Fibroblast of mammary gland (primary cell): Measurements from ENCODE around the gene ACKR2.

Experiments used
- DNase-seq: peaks from one replicate; pipeline ENCODE4 v3.0.0-alpha.2; 2010; ENCODE audit warnings: low read depth
- H3K4me3 ChIP-seq: 2 replicates; pipeline ENCODE4 v1.5.1; 2011; ENCODE audit warnings: low read depth, mild to moderate bottlenecking, low read length, moderate library complexity; ENCODE audit not compliant: control insufficient read depth
- TF ChIP-seq, protein P1 (sequence below): conservative IDR thresholded peaks from 2 replicates; pipeline ENCODE4 v1.5.1; 2011; ENCODE audit warnings: low read depth, low read length, inconsistent platforms; ENCODE audit not compliant: control insufficient read depth, insufficient read depth

The ACKR2 gene

DNA sequence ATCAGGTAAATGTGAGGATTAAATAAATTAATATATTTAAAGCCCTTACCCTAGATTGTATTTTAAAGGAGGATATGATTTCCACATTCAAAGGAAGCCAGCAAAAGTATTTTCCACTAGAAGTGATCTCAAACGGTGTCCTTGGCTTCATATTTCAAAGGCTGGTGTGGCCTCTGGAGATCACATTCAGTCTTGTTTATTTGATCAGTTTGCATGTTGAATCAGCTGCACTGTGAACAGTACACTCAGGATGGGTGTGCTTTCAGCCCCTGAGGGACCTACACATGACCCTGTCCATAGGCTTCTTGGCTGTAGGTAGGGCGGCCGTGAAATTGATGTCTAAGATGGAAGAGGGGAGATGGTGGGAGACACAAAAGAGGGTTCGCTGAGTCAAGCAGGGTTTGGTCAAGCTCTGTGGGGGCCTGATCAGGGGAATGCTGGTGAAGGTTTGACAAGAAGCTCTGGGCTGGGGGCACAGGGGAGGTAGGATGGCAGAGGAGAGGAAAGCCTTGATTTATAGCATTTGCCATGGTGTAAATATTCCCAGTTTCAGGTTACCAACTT, 44.6 kb downstream of the ACKR2 start:
- H3K4me3 ChIP-seq, result no peak overlapping the region
- DNase-seq, result no peak
- TF ChIP-seq, protein P1, sequence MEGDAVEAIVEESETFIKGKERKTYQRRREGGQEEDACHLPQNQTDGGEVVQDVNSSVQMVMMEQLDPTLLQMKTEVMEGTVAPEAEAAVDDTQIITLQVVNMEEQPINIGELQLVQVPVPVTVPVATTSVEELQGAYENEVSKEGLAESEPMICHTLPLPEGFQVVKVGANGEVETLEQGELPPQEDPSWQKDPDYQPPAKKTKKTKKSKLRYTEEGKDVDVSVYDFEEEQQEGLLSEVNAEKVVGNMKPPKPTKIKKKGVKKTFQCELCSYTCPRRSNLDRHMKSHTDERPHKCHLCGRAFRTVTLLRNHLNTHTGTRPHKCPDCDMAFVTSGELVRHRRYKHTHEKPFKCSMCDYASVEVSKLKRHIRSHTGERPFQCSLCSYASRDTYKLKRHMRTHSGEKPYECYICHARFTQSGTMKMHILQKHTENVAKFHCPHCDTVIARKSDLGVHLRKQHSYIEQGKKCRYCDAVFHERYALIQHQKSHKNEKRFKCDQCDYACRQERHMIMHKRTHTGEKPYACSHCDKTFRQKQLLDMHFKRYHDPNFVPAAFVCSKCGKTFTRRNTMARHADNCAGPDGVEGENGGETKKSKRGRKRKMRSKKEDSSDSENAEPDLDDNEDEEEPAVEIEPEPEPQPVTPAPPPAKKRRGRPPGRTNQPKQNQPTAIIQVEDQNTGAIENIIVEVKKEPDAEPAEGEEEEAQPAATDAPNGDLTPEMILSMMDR, result no peak

DNA sequence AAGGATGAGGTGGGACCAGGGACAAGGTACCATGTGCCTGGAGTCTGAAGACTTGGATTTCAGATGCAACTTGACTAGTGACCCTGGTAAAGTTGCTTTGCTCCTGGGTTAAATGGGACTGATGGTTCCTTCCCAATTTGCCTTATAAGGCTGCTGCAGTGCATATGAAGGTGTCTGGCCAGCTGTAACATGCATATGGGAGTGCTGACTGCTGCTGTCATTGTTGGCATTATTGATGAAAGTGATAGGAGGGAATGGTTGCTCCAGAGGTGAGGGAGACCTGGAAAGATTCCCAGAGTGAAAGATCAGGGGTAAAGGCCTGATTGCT, 45.9 kb downstream of the ACKR2 start:
- H3K4me3 ChIP-seq, result no peak overlapping the region
- no peak for DNase-seq
- TF ChIP-seq, protein P1, result no peak

DNA sequence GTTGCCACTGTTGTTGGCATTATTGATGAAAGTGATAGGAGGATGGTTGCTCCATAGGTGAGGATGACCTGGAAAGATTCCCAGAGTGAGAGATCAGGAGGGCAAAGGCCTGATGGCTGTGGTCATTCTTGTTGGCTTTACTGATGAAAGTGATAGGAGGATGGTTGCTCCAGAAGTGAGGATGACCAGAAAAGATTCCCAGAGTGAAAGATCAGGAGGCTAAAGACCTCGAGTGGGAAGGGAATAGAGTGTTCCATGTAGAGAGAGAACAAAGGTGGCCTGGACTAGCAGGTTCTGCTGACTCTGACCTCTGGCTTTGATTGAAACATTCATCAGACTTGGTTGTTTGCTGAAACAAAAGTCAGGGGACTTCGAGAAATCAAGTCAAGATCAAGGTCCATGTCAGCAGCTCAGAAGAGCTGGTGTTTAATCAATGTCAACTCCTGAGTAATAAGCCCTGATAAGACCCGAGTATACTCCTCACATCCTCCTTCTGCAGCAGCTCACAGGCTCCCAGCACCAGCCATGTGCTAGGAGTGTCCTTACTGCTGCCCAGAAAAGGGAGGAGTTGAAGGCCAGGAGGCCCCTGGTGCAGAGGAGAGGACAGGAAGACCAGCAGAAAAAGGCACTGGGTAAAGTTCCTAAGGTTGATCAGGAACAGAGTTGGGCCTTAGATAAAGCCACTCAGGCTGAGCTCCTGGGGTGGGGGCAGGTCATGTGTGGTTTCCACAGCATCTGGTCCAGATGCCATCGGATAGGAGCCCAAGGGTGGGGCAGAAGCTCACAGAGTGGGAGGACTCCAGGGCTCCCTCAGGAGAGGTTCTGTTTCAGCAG, 46.5 kb downstream of the ACKR2 start:
- TF ChIP-seq, protein P1, result no peak
- no peak for DNase-seq
- no peak overlapping the region for H3K4me3 ChIP-seq

DNA sequence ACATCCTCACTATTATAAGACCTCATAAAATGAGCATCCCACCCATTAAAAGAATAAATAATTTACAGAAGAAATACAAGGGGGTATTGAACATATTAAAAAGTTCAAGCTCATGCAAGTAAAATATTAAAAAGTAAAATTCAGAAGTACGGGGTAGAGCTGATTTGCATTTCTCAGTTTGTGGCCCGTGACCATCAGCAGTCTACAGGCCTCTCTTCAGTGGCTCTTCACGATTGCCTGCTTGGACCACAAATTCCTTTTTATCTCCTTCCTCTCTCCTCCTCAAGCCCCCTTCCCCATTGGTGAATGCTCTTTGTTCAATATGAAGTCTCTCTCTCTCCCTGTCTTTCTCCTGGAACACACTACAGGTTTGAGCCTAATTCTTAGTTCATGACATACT, 47.3 kb downstream of the ACKR2 start:
- no peak overlapping the region for H3K4me3 ChIP-seq
- DNase-seq, result no peak
- TF ChIP-seq, protein P1, result no peak

DNA sequence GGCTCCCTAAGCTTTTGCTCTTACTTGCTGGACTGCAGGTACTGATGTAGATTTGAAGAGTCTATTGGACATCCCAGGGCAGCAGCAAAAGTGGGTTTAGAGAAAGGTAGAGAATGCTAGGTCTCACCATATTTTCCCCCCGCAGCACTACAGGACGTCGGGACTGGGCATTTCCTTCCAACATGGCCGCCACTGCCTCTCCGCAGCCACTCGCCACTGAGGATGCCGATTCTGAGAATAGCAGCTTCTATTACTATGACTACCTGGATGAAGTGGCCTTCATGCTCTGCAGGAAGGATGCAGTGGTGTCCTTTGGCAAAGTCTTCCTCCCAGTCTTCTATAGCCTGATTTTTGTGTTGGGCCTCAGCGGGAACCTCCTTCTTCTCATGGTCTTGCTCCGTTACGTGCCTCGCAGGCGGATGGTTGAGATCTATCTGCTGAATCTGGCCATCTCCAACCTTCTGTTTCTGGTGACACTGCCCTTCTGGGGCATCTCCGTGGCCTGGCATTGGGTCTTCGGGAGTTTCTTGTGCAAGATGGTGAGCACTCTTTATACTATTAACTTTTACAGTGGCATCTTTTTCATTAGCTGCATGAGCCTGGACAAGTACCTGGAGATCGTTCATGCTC, 55.2 kb downstream of the ACKR2 start:
- H3K4me3 ChIP-seq, result no peak overlapping the region
- no peak for DNase-seq
- TF ChIP-seq, protein P1, result no peak

DNA sequence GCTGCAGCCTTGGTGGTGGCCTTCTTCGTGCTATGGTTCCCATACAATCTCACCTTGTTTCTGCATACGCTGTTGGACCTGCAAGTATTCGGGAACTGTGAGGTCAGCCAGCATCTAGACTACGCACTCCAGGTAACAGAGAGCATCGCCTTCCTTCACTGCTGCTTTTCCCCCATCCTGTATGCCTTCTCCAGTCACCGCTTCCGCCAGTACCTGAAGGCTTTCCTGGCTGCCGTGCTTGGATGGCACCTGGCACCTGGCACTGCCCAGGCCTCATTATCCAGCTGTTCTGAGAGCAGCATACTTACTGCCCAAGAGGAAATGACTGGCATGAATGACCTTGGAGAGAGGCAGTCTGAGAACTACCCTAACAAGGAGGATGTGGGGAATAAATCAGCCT, 56.0 kb downstream of the ACKR2 start:
- TF ChIP-seq, protein P1, result no peak
- no peak for DNase-seq
- no peak overlapping the region for H3K4me3 ChIP-seq
